ENCODE data around the gene AGRP.

GRCh38 chr16:67435758-67436164 is 47.6 kb downstream of the AGRP start:
- TF ChIP-seq POLR2A (IDR thresholded peaks at IDR 0.05) (peak; percentile 23), EP300 (IDR thresholded peaks at IDR 0.05; ENCODE audit: low read depth) (no peak), POLR2AphosphoS5 (IDR thresholded peaks at IDR 0.05) (peak in 1 of 3 donors; percentile 61)
- TF ChIP-seq, protein P1, sequence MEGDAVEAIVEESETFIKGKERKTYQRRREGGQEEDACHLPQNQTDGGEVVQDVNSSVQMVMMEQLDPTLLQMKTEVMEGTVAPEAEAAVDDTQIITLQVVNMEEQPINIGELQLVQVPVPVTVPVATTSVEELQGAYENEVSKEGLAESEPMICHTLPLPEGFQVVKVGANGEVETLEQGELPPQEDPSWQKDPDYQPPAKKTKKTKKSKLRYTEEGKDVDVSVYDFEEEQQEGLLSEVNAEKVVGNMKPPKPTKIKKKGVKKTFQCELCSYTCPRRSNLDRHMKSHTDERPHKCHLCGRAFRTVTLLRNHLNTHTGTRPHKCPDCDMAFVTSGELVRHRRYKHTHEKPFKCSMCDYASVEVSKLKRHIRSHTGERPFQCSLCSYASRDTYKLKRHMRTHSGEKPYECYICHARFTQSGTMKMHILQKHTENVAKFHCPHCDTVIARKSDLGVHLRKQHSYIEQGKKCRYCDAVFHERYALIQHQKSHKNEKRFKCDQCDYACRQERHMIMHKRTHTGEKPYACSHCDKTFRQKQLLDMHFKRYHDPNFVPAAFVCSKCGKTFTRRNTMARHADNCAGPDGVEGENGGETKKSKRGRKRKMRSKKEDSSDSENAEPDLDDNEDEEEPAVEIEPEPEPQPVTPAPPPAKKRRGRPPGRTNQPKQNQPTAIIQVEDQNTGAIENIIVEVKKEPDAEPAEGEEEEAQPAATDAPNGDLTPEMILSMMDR (IDR thresholded peaks at IDR 0.05), result peak in 1 of 5 experiments; percentile 8

Measured in transverse colon (tissue), 4 donors.